HepG2 (cell line): ENCODE data around the gene WBP1. TPM values are rescaled to one million over a fixed set of nuclear protein-coding genes. Genes with fewer than 3 reads are reported as not detected.

ENCODE experiments used
- BATF2 ChIP-seq: sonication (generic); formaldehyde crosslinking; IDR thresholded peaks from 2 replicates; pipeline ENCODE4 v1.8.0; 2022; ENCODE audit warnings: mild to moderate bottlenecking, missing genetic modification reagents, moderate library complexity
- CENPT ChIP-seq: sonication (generic); formaldehyde crosslinking; IDR thresholded peaks from 2 replicates; pipeline ENCODE4 v1.8.0; 2022; ENCODE audit warnings: low read depth, mild to moderate bottlenecking, moderate library complexity, missing genetic modification reagents
- CENPX ChIP-seq: sonication (generic); formaldehyde crosslinking; IDR thresholded peaks from 2 replicates; pipeline ENCODE4 v1.9.0; 2021; ENCODE audit warnings: mild to moderate bottlenecking, missing genetic modification reagents, moderate library complexity
- CSRNP2 ChIP-seq: sonication (generic); formaldehyde crosslinking; conservative IDR thresholded peaks from 2 replicates; pipeline ENCODE4 v1.8.0; 2022; ENCODE audit warnings: low read depth, missing genetic modification reagents
- HMGXB4 ChIP-seq, 2 experiments: sonication (generic) in 1 of 2; formaldehyde crosslinking in 1 of 2; IDR thresholded peaks; 2 replicates each; pipeline versions ENCODE4 v1.4.0 to v1.6.1; 2018 to 2020; ENCODE audit warnings: missing genetic modification reagents in 2 of 2, borderline replicate concordance in 1 of 2, low read depth in 1 of 2, mild to moderate bottlenecking in 1 of 2, missing biosample characterization in 1 of 2
- IRF9 ChIP-seq: sonication (generic); formaldehyde crosslinking; IDR thresholded peaks from 2 replicates; pipeline ENCODE4 v1.8.0; 2022; ENCODE audit warnings: missing genetic modification reagents, mild to moderate bottlenecking, borderline replicate concordance
- KLF9 ChIP-seq: IDR thresholded peaks from 2 replicates; pipeline ENCODE4 v1.6.1; 2016; ENCODE audit warnings: low read depth
- MBD4 ChIP-seq: IDR thresholded peaks from 2 replicates; pipeline ENCODE4 v1.6.1; 2012; ENCODE audit warnings: low read length, inconsistent platforms, borderline replicate concordance
- MXD3 ChIP-seq: IDR thresholded peaks from 2 replicates; pipeline ENCODE4 v1.6.1; 2016; ENCODE audit warnings: mild to moderate bottlenecking, missing biosample characterization, missing genetic modification reagents
- NCOR1 ChIP-seq: fragments of 200-600 bp; sonication (generic); IDR thresholded peaks from 2 replicates; pipeline ENCODE4 v1.7.0; 2017; ENCODE audit warnings: antibody characterized with exemption, low read length, borderline replicate concordance
- RFX3 ChIP-seq: IDR thresholded peaks from 2 replicates; pipeline ENCODE4 v1.6.1; 2016; ENCODE audit warnings: missing biosample characterization, missing genetic modification reagents
- RFXANK ChIP-seq: IDR thresholded peaks from 2 replicates; pipeline ENCODE4 v1.6.1; 2016
- SNAPC2 ChIP-seq: sonication (generic); formaldehyde crosslinking; IDR thresholded peaks from 2 replicates; pipeline ENCODE4 v1.8.1; 2022; ENCODE audit warnings: mild to moderate bottlenecking, missing genetic modification reagents
- TEAD3 ChIP-seq: optimal IDR thresholded peaks from 2 replicates; pipeline ENCODE3; 2016; ENCODE audit warnings: borderline replicate concordance
- ZNF160 ChIP-seq: sonication (generic); formaldehyde crosslinking; IDR thresholded peaks from 2 replicates; pipeline ENCODE4 v1.8.0; 2022; ENCODE audit warnings: mild to moderate bottlenecking, inconsistent platforms, missing genetic modification reagents
- ZNF234 ChIP-seq: sonication (generic); formaldehyde crosslinking; conservative IDR thresholded peaks from 2 replicates; pipeline ENCODE4 v1.5.1; 2020; ENCODE audit warnings: mild to moderate bottlenecking, missing genetic modification reagents
- ZNF557 ChIP-seq: sonication (generic); formaldehyde crosslinking; IDR thresholded peaks from 2 replicates; pipeline ENCODE4 v1.4.0; 2020; ENCODE audit warnings: missing genetic modification reagents
- ZNF768 ChIP-seq: sonication (generic); formaldehyde crosslinking; IDR thresholded peaks from 2 replicates; pipeline ENCODE4 v1.4.0; 2020; ENCODE audit warnings: missing genetic modification reagents
- ZNF777 ChIP-seq: sonication (generic); formaldehyde crosslinking; IDR thresholded peaks from 2 replicates; pipeline ENCODE4 v1.4.0; 2020; ENCODE audit warnings: missing genetic modification reagents
- ZNF800 ChIP-seq: sonication (generic); formaldehyde crosslinking; IDR thresholded peaks from 2 replicates; pipeline ENCODE4 v1.4.0; 2020; ENCODE audit warnings: missing genetic modification reagents
- polyA plus RNA-seq, 8 experiments: library from polyadenylated mRNA; depleted of rRNA in 3 of 8; stranded (reverse) in 7 of 8; unstranded in 1 of 8; fragments of >200 nt; fragmentation: Illumina TruSeq in 4 of 8; extraction: Trizol in 4 of 8; gene quantifications; 2 replicates each; pipeline versions ENCODE4 v1.2.1 to v1.2.3, GENCODE V29; 2011 to 2016; ENCODE audit warnings: low read depth in 4 of 8, missing spikeins in 1 of 8, mixed read lengths in 1 of 8; ENCODE audit not compliant: insufficient read depth in 1 of 8
- total RNA-seq, 5 experiments: library from RNA; depleted of rRNA; stranded (reverse); fragments of >200 nt; fragmentation: Illumina TruSeq; extraction: Trizol; gene quantifications; 2 replicates each; pipeline ENCODE4 v1.2.3, GENCODE V29; 2016; ENCODE audit warnings: low read depth in 1 of 5

Gene WBP1
- total and polyA plus RNA-seq, 2 of the 13 experiments (the other 11 are each of a cell fraction or from before 2014, with no cell fraction given) = 38.8 to 85.7 TPM

- TF ChIP-seq CENPT (peak; percentile 70; the same call in 1 of the 2 replicates), RFXANK (CRISPR knock-in tag) (peak; percentile 56; the same call in 1 of the 2 replicates), IRF9 (CRISPR knock-in tag) (no peak; the same call in 1 of the 2 replicates), HMGXB4 (CRISPR knock-in tag; IDR thresholded peaks at IDR 0.05; ENCODE audit: borderline replicate concordance in 1 of 2, low read depth in 1 of 2) (peak; percentile 88 to 97), BATF2 (CRISPR knock-in tag) (peak; percentile 76), ZNF768 (no peak), MXD3 (no peak; the same call in 1 of the 2 replicates), ZNF234 (CRISPR knock-in tag) (no peak), NCOR1 (no peak; the same call in 1 of the 2 replicates), CENPX (CRISPR knock-in tag) (no peak), SNAPC2 (CRISPR knock-in tag) (peak; percentile 68; the same call in 1 of the 2 replicates), RFX3 (CRISPR knock-in tag) (0 out of 2 replicates have a peak, but pooled peaks have one; percentile 6), KLF9 (peak; percentile 98; the same call in 1 of the 2 replicates), ZNF160 (CRISPR knock-in tag) (peak; percentile 78; the same call in 1 of the 2 replicates), ZNF800 (0 out of 2 replicates have a peak, but pooled peaks have one; percentile 24), CSRNP2 (no peak), ZNF557 (CRISPR knock-in tag) (peak; percentile 84; the same call in 1 of the 2 replicates), ZNF777 (no peak; the same call in 1 of the 2 replicates), TEAD3 (CRISPR knock-in tag) (peak; percentile 51), MBD4 (no peak)
Measured at GRCh38 chr2:74440378-74441169, 17.7 kb upstream of the WBP1 start (continued).
